Cardiac septum (tissue), 1 donor: ENCODE measurements around the gene AOPEP. TPM values are rescaled to one million over a fixed set of nuclear protein-coding genes. Genes with fewer than 3 reads are reported as not detected.

Experiments used
- DNase-seq: peaks from one replicate; pipeline ENCODE4 v3.0.0-alpha.2; 2020; ENCODE audit warnings: low spot score
- intact Hi-C: fragments of 100-400 bp; cut with DNase I; formaldehyde crosslinking; loops from one replicate; pipeline ENCODE4 v1.14.0; 2022
- long read RNA-seq: library from polyadenylated mRNA; unstranded; transcript quantifications from one replicate; pipeline ENCODE4 v2.0.0, GENCODE V29; 2021
- total RNA-seq: library from RNA; stranded (reverse); fragmentation: NEBNext Ultra II Directional; extraction: Animal tissue kit (Norgen Biotek cat#: 25700); gene quantifications from one replicate; pipeline ENCODE4 v1.2.1, GENCODE V29; 2021
- donor health status: DM: no; HTN: no; CAD: no.

Gene AOPEP
- total RNA-seq = 260 TPM
- long read RNA-seq, transcript C9orf3-213 (6 exons, 478 nt) = major isoform, 79 of 329 reads
- long read RNA-seq, transcript C9orf3-207 (6 exons, 873 nt) = minor isoform, 16 of 329 reads
- long read RNA-seq, partial matches to known transcripts = 86 of 329 reads
- long read RNA-seq, other reads (novel, unspliced or antisense) = 144 of 329 reads

- intact Hi-C loops = no loop called here
- DNase-seq = peak; percentile 99
These were observed at the start of gene AOPEP for GRCh38 chr9:94726495-94727191. Gene AOPEP, plus strand, starts transcription at chr9:94726699. Its CDS starts 33,085 bp downstream, at chr9:94759784.

GRCh38 chr9:94677929-94678328, 48.6 kb upstream of the AOPEP start:
- DNase-seq = no peak
- intact Hi-C loops = no loop called here

- intact Hi-C loops = no loop called here
These were observed 46.9 kb upstream of the AOPEP start for GRCh38 chr9:94679587-94679986.

GRCh38 chr9:94680020-94680419, 46.5 kb upstream of the AOPEP start:
- no peak for DNase-seq
- intact Hi-C loops = loop anchor here (2.0 to 5.0 kb wide), 2 partner anchors 102 to 451 kb away; no protein-coding TSS in a partner anchor

More at GRCh38 chr9:94679587-94679986, 46.9 kb upstream of the AOPEP start:
- DNase-seq = no peak

- DNase-seq = no peak
- intact Hi-C loops = loop anchor here (2.0 to 5.0 kb wide), 2 partner anchors 102 to 450 kb away; no protein-coding TSS in a partner anchor
These were observed 45.9 kb upstream of the AOPEP start for GRCh38 chr9:94680621-94681020.

GRCh38 chr9:94681508-94681907, 45.0 kb upstream of the AOPEP start:
- intact Hi-C loops = loop anchor here (2.0 to 5.0 kb wide), 2 partner anchors 101 to 449 kb away; no protein-coding TSS in a partner anchor
- DNase-seq = peak; percentile 87

GRCh38 chr9:94685359-94685758, 41.1 kb upstream of the AOPEP start:
- DNase-seq = no peak
- intact Hi-C loops = no loop called here

- intact Hi-C loops = no loop called here
- no peak for DNase-seq
These were observed 39.0 kb upstream of the AOPEP start for GRCh38 chr9:94687451-94687850.

GRCh38 chr9:94690344-94690743, 36.2 kb upstream of the AOPEP start:
- intact Hi-C loops = no loop called here
- no peak for DNase-seq

GRCh38 chr9:94692601-94693000, 33.9 kb upstream of the AOPEP start:
- intact Hi-C loops = no loop called here
- DNase-seq = no peak

- no peak for DNase-seq
- intact Hi-C loops = no loop called here
These were observed 32.9 kb upstream of the AOPEP start for GRCh38 chr9:94693485-94694204.

- no peak for DNase-seq
- intact Hi-C loops = no loop called here
These were observed 30.0 kb upstream of the AOPEP start for GRCh38 chr9:94696545-94696944.

- intact Hi-C loops = no loop called here
- no peak for DNase-seq
These were observed 28.4 kb upstream of the AOPEP start for GRCh38 chr9:94697972-94698581.

- intact Hi-C loops = no loop called here
- DNase-seq = no peak
These were observed 26.7 kb upstream of the AOPEP start for GRCh38 chr9:94699715-94700373.

GRCh38 chr9:94700445-94700844, 26.1 kb upstream of the AOPEP start:
- intact Hi-C loops = no loop called here
- DNase-seq = no peak

- no peak for DNase-seq
- intact Hi-C loops = no loop called here
These were observed 22.9 kb upstream of the AOPEP start for GRCh38 chr9:94703488-94704140.

- intact Hi-C loops = no loop called here
These were observed 21.3 kb upstream of the AOPEP start for GRCh38 chr9:94705162-94705702.

GRCh38 chr9:94706922-94707321, 19.6 kb upstream of the AOPEP start:
- intact Hi-C loops = no loop called here

More at GRCh38 chr9:94705162-94705702, 21.3 kb upstream of the AOPEP start:
- DNase-seq = no peak

More at GRCh38 chr9:94706922-94707321, 19.6 kb upstream of the AOPEP start:
- no peak for DNase-seq
